Activated CD4-positive, alpha-beta T cell treated with anti-CD3 and anti-CD28 coated beads, Interleukin-2, amount 10 ng/mL, durations not matched to agents 24 days and 14 days (primary cell): Measurements from ENCODE around the gene TLCD2. TPM values are rescaled to one million over a fixed set of nuclear protein-coding genes. Genes with fewer than 3 reads are reported as not detected.
A peak's percentile ranks its signal among the peaks of the same experiment; 100 is the strongest.

ENCODE experiments used
- DNase-seq: peaks from one replicate; pipeline ENCODE4 v3.0.0; 2022
- H3K27ac Mint-ChIP-seq: one replicate; pipeline ENCODE4 v1.8.0; 2022; ENCODE audit warnings: mild to moderate bottlenecking, mixed read lengths
- H3K27me3 Mint-ChIP-seq: one replicate; pipeline ENCODE4 v1.8.0; 2022; ENCODE audit warnings: mixed read lengths
- H3K36me3 Mint-ChIP-seq: one replicate; pipeline ENCODE4 v1.8.0; 2022; ENCODE audit warnings: low read depth, mild to moderate bottlenecking, mixed read lengths
- H3K4me1 Mint-ChIP-seq: one replicate; pipeline ENCODE4 v1.8.0; 2021; ENCODE audit warnings: mixed read lengths
- H3K4me3 Mint-ChIP-seq: one replicate; pipeline ENCODE4 v1.8.0; 2022; ENCODE audit warnings: mild to moderate bottlenecking, moderate library complexity, mixed read lengths
- H3K9me3 Mint-ChIP-seq: one replicate; pipeline ENCODE4 v1.8.0; 2021; ENCODE audit warnings: mixed read lengths
- intact Hi-C: fragments of 100-400 bp; cut with micrococcal nuclease; formaldehyde crosslinking; loops from one replicate; pipeline ENCODE4 v1.15.1; 2023
- total RNA-seq: library from RNA; stranded (reverse); gene quantifications from 2 replicates; pipeline ENCODE4 v1.2.3, GENCODE V29; 2022

Gene TLCD2
- 0.07 and 0.14 TPM in 2 replicates for total RNA-seq

GRCh38 chr17:1709971-1710806 is at the start of gene TLCD2:
TSS of gene TLCD2 (minus strand) at chr17:1710377. CDS start at chr17:1710242, 135 bp downstream.
- DNase-seq: peak; percentile 73
- H3K36me3 Mint-ChIP-seq: peaks cover 18% of the 10 kb centered on the region
- peak within 1 kb of the TSS; percentile 52 for H3K4me3 Mint-ChIP-seq
- intact Hi-C loops: loop anchor here (10.0 kb wide), 1 partner anchor 685 kb away; no protein-coding TSS in a partner anchor
- no peak within 1 kb of the TSS for H3K27ac Mint-ChIP-seq
- peaks cover 36% of the 10 kb centered on the region for H3K27me3 Mint-ChIP-seq
- peaks cover 20% of the 10 kb centered on the region for H3K4me1 Mint-ChIP-seq
- H3K9me3 Mint-ChIP-seq: no peaks in the 10 kb centered on the region

- H3K36me3 Mint-ChIP-seq: peaks cover 1% of the 10 kb centered on the region
- DNase-seq: no peak
- H3K4me1 Mint-ChIP-seq: peaks cover 22% of the 10 kb centered on the region
- H3K27ac Mint-ChIP-seq: no peak overlapping the region
- H3K4me3 Mint-ChIP-seq: no peak overlapping the region
- intact Hi-C loops: no loop called here
- H3K9me3 Mint-ChIP-seq: no peaks in the 10 kb centered on the region
- peaks cover 9% of the 10 kb centered on the region for H3K27me3 Mint-ChIP-seq
Observed at GRCh38 chr17:1759529-1759928, 49.4 kb upstream of the TLCD2 start.

GRCh38 chr17:1758807-1759206 is 48.6 kb upstream of the TLCD2 start:
- Mint-ChIP-seq H3K27me3 (peaks cover 9% of the 10 kb centered on the region), H3K4me3 (no peak overlapping the region), H3K36me3 (no peaks in the 10 kb centered on the region), H3K9me3 (no peaks in the 10 kb centered on the region), H3K4me1 (peaks cover 14% of the 10 kb centered on the region), H3K27ac (no peak overlapping the region)
- DNase-seq: no peak
- intact Hi-C loops: no loop called here

GRCh38 chr17:1755827-1756262 is 45.7 kb upstream of the TLCD2 start:
- no peak for DNase-seq
- Mint-ChIP-seq H3K36me3 (no peaks in the 10 kb centered on the region), H3K4me1 (peaks cover 2% of the 10 kb centered on the region), H3K4me3 (no peak overlapping the region), H3K9me3 (no peaks in the 10 kb centered on the region), H3K27me3 (peaks cover 9% of the 10 kb centered on the region), H3K27ac (no peak overlapping the region)
- intact Hi-C loops: no loop called here

- DNase-seq: no peak
- intact Hi-C loops: no loop called here
- Mint-ChIP-seq H3K9me3 (no peaks in the 10 kb centered on the region), H3K4me3 (no peak overlapping the region), H3K27me3 (peaks cover 9% of the 10 kb centered on the region), H3K27ac (no peak overlapping the region), H3K4me1 (peaks cover 2% of the 10 kb centered on the region), H3K36me3 (no peaks in the 10 kb centered on the region)
Observed at GRCh38 chr17:1755252-1755826, 45.2 kb upstream of the TLCD2 start.

GRCh38 chr17:1754430-1755112 is 44.4 kb upstream of the TLCD2 start:
- no peak for DNase-seq
- intact Hi-C loops: no loop called here
- Mint-ChIP-seq H3K36me3 (no peaks in the 10 kb centered on the region), H3K4me1 (peaks cover 2% of the 10 kb centered on the region), H3K4me3 (no peak overlapping the region), H3K9me3 (no peaks in the 10 kb centered on the region), H3K27ac (no peak overlapping the region), H3K27me3 (peaks cover 9% of the 10 kb centered on the region)

GRCh38 chr17:1753767-1754429 is 43.7 kb upstream of the TLCD2 start:
- peaks cover 2% of the 10 kb centered on the region for H3K4me1 Mint-ChIP-seq
- H3K27me3 Mint-ChIP-seq: peaks cover 9% of the 10 kb centered on the region
- intact Hi-C loops: no loop called here
- no peak for DNase-seq
- H3K27ac Mint-ChIP-seq: no peak overlapping the region
- no peak overlapping the region for H3K4me3 Mint-ChIP-seq
- H3K9me3 Mint-ChIP-seq: no peaks in the 10 kb centered on the region
- H3K36me3 Mint-ChIP-seq: no peaks in the 10 kb centered on the region

- Mint-ChIP-seq H3K27me3 (peaks cover 4% of the 10 kb centered on the region), H3K4me3 (no peak overlapping the region)
- intact Hi-C loops: no loop called here
Observed at GRCh38 chr17:1752425-1753262, 42.5 kb upstream of the TLCD2 start.

GRCh38 chr17:1750628-1751027 is 40.5 kb upstream of the TLCD2 start:
- Mint-ChIP-seq H3K4me3 (no peak overlapping the region), H3K27me3 (no peaks in the 10 kb centered on the region), H3K36me3 (no peaks in the 10 kb centered on the region), H3K9me3 (no peaks in the 10 kb centered on the region), H3K4me1 (no peaks in the 10 kb centered on the region), H3K27ac (no peak overlapping the region)
- DNase-seq: no peak
- intact Hi-C loops: no loop called here

More at GRCh38 chr17:1752425-1753262, 42.5 kb upstream of the TLCD2 start:
- no peak overlapping the region for H3K27ac Mint-ChIP-seq
- no peaks in the 10 kb centered on the region for H3K36me3 Mint-ChIP-seq
- no peaks in the 10 kb centered on the region for H3K4me1 Mint-ChIP-seq
- no peaks in the 10 kb centered on the region for H3K9me3 Mint-ChIP-seq
- no peak for DNase-seq

- intact Hi-C loops: no loop called here
- Mint-ChIP-seq H3K27me3 (no peaks in the 10 kb centered on the region), H3K36me3 (no peaks in the 10 kb centered on the region), H3K4me3 (no peak overlapping the region), H3K9me3 (no peaks in the 10 kb centered on the region), H3K27ac (no peak overlapping the region), H3K4me1 (no peaks in the 10 kb centered on the region)
- no peak for DNase-seq
Observed at GRCh38 chr17:1746975-1747543, 36.9 kb upstream of the TLCD2 start.

GRCh38 chr17:1745513-1746020 is 35.4 kb upstream of the TLCD2 start:
- no peak for DNase-seq
- Mint-ChIP-seq H3K9me3 (no peaks in the 10 kb centered on the region), H3K4me3 (no peak overlapping the region), H3K27ac (no peak overlapping the region), H3K4me1 (no peaks in the 10 kb centered on the region), H3K27me3 (no peaks in the 10 kb centered on the region), H3K36me3 (no peaks in the 10 kb centered on the region)
- intact Hi-C loops: no loop called here

- Mint-ChIP-seq H3K36me3 (no peaks in the 10 kb centered on the region), H3K27me3 (no peaks in the 10 kb centered on the region), H3K4me3 (no peak overlapping the region), H3K9me3 (no peaks in the 10 kb centered on the region), H3K4me1 (no peaks in the 10 kb centered on the region), H3K27ac (no peak overlapping the region)
- intact Hi-C loops: no loop called here
- DNase-seq: no peak
Observed at GRCh38 chr17:1744551-1745512, 34.7 kb upstream of the TLCD2 start.
